HCT116 (cell line): ENCODE data around the gene UBA5. TPM values are rescaled to one million over a fixed set of nuclear protein-coding genes. Genes with fewer than 3 reads are reported as not detected.

ENCODE experiments used
- ATAC-seq: fragments of 200-7000 bp; cut with Tn5 transposase; 2 replicates; pipeline ENCODE4 v1.9.1; 2020; ENCODE audit warnings: mild to moderate bottlenecking, moderate library complexity
- BruUV-seq: library from RNA; stranded (reverse); fragments of 400-500 nt; replicated peaks from 2 replicates; lab custom pipeline; 2021; lab: Mats Ljungman, UMichigan
- CTCF ChIA-PET: fragments of 300-600 bp; sonication (Branson Sonifier 250); formaldehyde crosslinking; loops from one replicate; lab custom pipeline; 2021; ENCODE audit warnings: antibody characterized with exemption; lab: Charles Lee
- POLR2A ChIA-PET: fragments of 300-600, 350-600 bp; sonication (Branson Sonifier 250); formaldehyde crosslinking; loops from one replicate; lab custom pipeline; 2021; ENCODE audit warnings: antibody characterized with exemption; lab: Charles Lee
- RAD21 ChIA-PET, 2 experiments: fragments of 300-600 bp; sonication (Branson Sonifier 250); formaldehyde crosslinking; loops; one replicate each; lab custom pipeline; 2023; ENCODE audit warnings: low total read pairs in 2 of 2; ENCODE audit not compliant: uncharacterized antibody in 2 of 2, unreplicated experiment in 2 of 2, low non-redundant PET in 1 of 2; lab: Charles Lee
- DNase-seq: peaks from one replicate; pipeline ENCODE4 v3.0.0-alpha.2; 2010; ENCODE audit warnings: low read depth, low spot score
- H2AFZ ChIP-seq: fragments of 200-600 bp; shearing (Covaris generic), sonication (generic); 2 replicates; pipeline ENCODE4 v1.6.1; 2017; ENCODE audit warnings: low read depth, mixed run types, mixed read lengths, antibody characterized with exemption, low read length; ENCODE audit not compliant: poor library complexity, severe bottlenecking
- H3K27ac ChIP-seq: 2 replicates; pipeline ENCODE4 v1.5.1; 2012; ENCODE audit warnings: low read depth, low read length
- H3K27me3 ChIP-seq: fragments of 200-600 bp; sonication (generic); 2 replicates; pipeline ENCODE4 v1.6.1; 2016; ENCODE audit warnings: mixed run types, low read length, mixed read lengths; ENCODE audit not compliant: insufficient read depth
- H3K36me3 ChIP-seq, 2 experiments: fragments of 200-500 bp in 1 of 2; fragments of 200-600 bp in 1 of 2; sonication (Bioruptor generic) in 1 of 2; sonication (generic) in 1 of 2; 2 replicates each; pipeline versions ENCODE4 v1.5.1 to v1.6.1; 2014 to 2016; ENCODE audit warnings: low read length in 2 of 2, inconsistent platforms in 1 of 2, mixed read lengths in 1 of 2, mixed run types in 1 of 2; ENCODE audit not compliant: insufficient read depth in 2 of 2, control insufficient read depth in 1 of 2
- H3K4me1 ChIP-seq, 2 experiments: fragments of 200-600 bp in 1 of 2; sonication (generic) in 1 of 2; 2 replicates each; pipeline versions ENCODE4 v1.5.1 to v1.6.1; 2012 to 2017; ENCODE audit warnings: low read length in 2 of 2, inconsistent platforms in 1 of 2, mild to moderate bottlenecking in 1 of 2, mixed read lengths in 1 of 2, mixed run types in 1 of 2, moderate library complexity in 1 of 2; ENCODE audit not compliant: insufficient read depth in 2 of 2, control insufficient read depth in 1 of 2
- H3K4me2 ChIP-seq: fragments of 200-600 bp; sonication (generic); 2 replicates; pipeline ENCODE4 v1.6.1; 2017; ENCODE audit warnings: mixed run types, low read length, mixed read lengths
- H3K4me3 ChIP-seq, 2 experiments: fragments of 200-600 bp in 1 of 2; sonication (generic) in 1 of 2; replicated peaks in 1 of 2; 2 replicates each; pipeline ENCODE4 v1.5.1; 2011 to 2016; ENCODE audit warnings: low read length in 2 of 2, control low read depth in 1 of 2, low read depth in 1 of 2, mild to moderate bottlenecking in 1 of 2, mixed read lengths in 1 of 2, mixed run types in 1 of 2
- H3K79me2 ChIP-seq: fragments of 200-600 bp; sonication (generic); 2 replicates; pipeline ENCODE4 v1.6.1; 2017; ENCODE audit warnings: mild to moderate bottlenecking, mixed run types, low read length, moderate library complexity, mixed read lengths; ENCODE audit not compliant: insufficient read depth
- H3K9ac ChIP-seq: fragments of 200-600 bp; sonication (generic); 2 replicates; pipeline ENCODE4 v1.6.1; 2016; ENCODE audit warnings: low read length, mixed read lengths
- H3K9me2 ChIP-seq: fragments of 200-600 bp; sonication (generic), shearing (Covaris generic); 2 replicates; pipeline ENCODE4 v1.6.1; 2017; ENCODE audit warnings: mixed run types, mild to moderate bottlenecking, moderate library complexity; ENCODE audit not compliant: insufficient read depth
- H3K9me3 ChIP-seq, 2 experiments: fragments of 200-500 bp in 1 of 2; fragments of 200-600 bp in 1 of 2; sonication (Bioruptor generic) in 1 of 2; sonication (generic) in 1 of 2; 2 replicates each; pipeline ENCODE4 v1.6.1; 2014 to 2017; ENCODE audit warnings: low read length in 2 of 2, mixed read lengths in 2 of 2, inconsistent platforms in 1 of 2, low read depth in 1 of 2, mild to moderate bottlenecking in 1 of 2, mixed run types in 1 of 2, moderate library complexity in 1 of 2; ENCODE audit not compliant: control insufficient read depth in 1 of 2, insufficient read depth in 1 of 2
- H4K20me1 ChIP-seq: fragments of 200-600 bp; sonication (generic), shearing (Covaris generic); 2 replicates; pipeline ENCODE4 v1.6.1; 2017; ENCODE audit warnings: mixed run types, mild to moderate bottlenecking, moderate library complexity; ENCODE audit not compliant: insufficient read depth
- EGR1 ChIP-seq: IDR thresholded peaks from 2 replicates; pipeline ENCODE4 v1.6.1; 2012; ENCODE audit warnings: low read depth
- MAX ChIP-seq: IDR thresholded peaks from 2 replicates; pipeline ENCODE4 v1.6.1; 2012
- RAD21 ChIP-seq: IDR thresholded peaks from 2 replicates; pipeline ENCODE4 v1.6.1; 2012; ENCODE audit warnings: low read depth, mild to moderate bottlenecking
- REST ChIP-seq: IDR thresholded peaks from 2 replicates; pipeline ENCODE4 v1.6.1; 2012; ENCODE audit warnings: low read depth
- SRF ChIP-seq: IDR thresholded peaks from 2 replicates; pipeline ENCODE4 v1.6.1; 2012; ENCODE audit warnings: low read depth
- TCF7L2 ChIP-seq: IDR thresholded peaks from 2 replicates; pipeline ENCODE4 v1.7.0; 2011; ENCODE audit warnings: borderline replicate concordance, inconsistent platforms; ENCODE audit not compliant: insufficient read depth, insufficient read length; ENCODE audit errors: extremely low read depth
- intact Hi-C: fragments of 100-400 bp; cut with micrococcal nuclease; formaldehyde crosslinking; loops from 2 replicates; pipeline ENCODE4 v1.10.0; 2022
- total RNA-seq: library from RNA; stranded (reverse); gene quantifications from one replicate; pipeline ENCODE4 v1.2.1, GENCODE V29; 2021; ENCODE audit not compliant: unreplicated experiment

The UBA5 gene
- total RNA-seq, 1 experiment from 2014 or later, result 43.7 TPM

GRCh38 chr3:132657869-132658747, 2.0 kb upstream of the UBA5 start:
- H3K9me2 ChIP-seq, result no peaks in the 10 kb centered on the region
- no peak overlapping the region for H2AFZ ChIP-seq
- TF ChIP-seq EGR1 (no peak), SRF (no peak), MAX (no peak), RAD21 (no peak), TCF7L2 (no peak), REST (no peak)
- ChIA-PET POLR2A (interaction anchor here (1.0 to 1.7 kb wide), 3 partner anchors 13 to 15 kb away, joined by 3 to 4 read pairs (median 3); no protein-coding TSS in a partner anchor), CTCF (interaction anchor here (0.9 to 2.9 kb wide), 3 partner anchors 16 to 122 kb away, joined by 4 to 11 read pairs (median 4); no protein-coding TSS in a partner anchor), RAD21 (no interaction called here)
- H3K4me3 ChIP-seq, result peak overlapping the region in 1 of 2 experiments; percentile 87; a peak in 1 of 4 replicates
- H4K20me1 ChIP-seq, result no peaks in the 10 kb centered on the region
- peak overlapping the region; percentile 82 for H3K4me2 ChIP-seq
- BruUV-seq, result no TSS peak
- peaks cover 0 to 16% of the 10 kb centered on the region in 2 experiments; a peak in 2 of 4 replicates for H3K4me1 ChIP-seq
- no peaks in the 10 kb centered on the region for H3K9me3 ChIP-seq
- intact Hi-C loops, result no loop called here
- H3K79me2 ChIP-seq, result peaks cover 43% of the 10 kb centered on the region
- no peak overlapping the region for H3K27ac ChIP-seq
- H3K9ac ChIP-seq, result 0 out of 2 replicates have a peak overlapping the region, but pooled peaks have one; percentile 92
- no peaks in the 10 kb centered on the region for H3K27me3 ChIP-seq
- ATAC-seq, result no peak
- DNase-seq, result no peak
- H3K36me3 ChIP-seq, result no peaks in the 10 kb centered on the region
